Liver (tissue), 9 donors: ENCODE results near the gene FAM200C. TPM values are rescaled to one million over a fixed set of nuclear protein-coding genes. Genes with fewer than 3 reads are reported as not detected.

Experiments used
- DNase-seq: peaks from one replicate; pipeline ENCODE4 v3.0.0-alpha.2; 2017; ENCODE audit warnings: low spot score
- H3K27ac ChIP-seq, 2 donors: one replicate each; pipeline ENCODE4 v1.7.0; 2013; ENCODE audit warnings: inconsistent platforms in 2 of 2, low read length in 2 of 2, control low read depth in 1 of 2, low read depth in 1 of 2, mild to moderate bottlenecking in 1 of 2
- H3K27me3 ChIP-seq, 4 donors: one replicate each; pipeline versions ENCODE4 v1.6.1 to v1.7.0; 2013; ENCODE audit warnings: low read length in 3 of 4, inconsistent platforms in 1 of 4, mild to moderate bottlenecking in 1 of 4, moderate library complexity in 1 of 4; ENCODE audit not compliant: control insufficient read depth in 4 of 4, insufficient read depth in 4 of 4
- H3K36me3 ChIP-seq, 4 donors: one replicate each; pipeline versions ENCODE4 v1.6.1 to v1.7.0; 2013; ENCODE audit warnings: low read length in 3 of 4, mild to moderate bottlenecking in 3 of 4, low read depth in 1 of 4, moderate library complexity in 1 of 4; ENCODE audit not compliant: control insufficient read depth in 4 of 4, insufficient read depth in 3 of 4
- H3K4me1 ChIP-seq, 4 donors: one replicate each; pipeline versions ENCODE4 v1.6.1 to v1.7.0; 2013; ENCODE audit warnings: low read length in 3 of 4, mild to moderate bottlenecking in 3 of 4, moderate library complexity in 1 of 4; ENCODE audit not compliant: control insufficient read depth in 4 of 4, insufficient read depth in 4 of 4
- H3K4me3 ChIP-seq, 3 donors: one replicate each; pipeline versions ENCODE4 v1.6.1 to v1.7.0; 2013; ENCODE audit warnings: low read length in 3 of 3, control low read depth in 1 of 3, low read depth in 1 of 3, mild to moderate bottlenecking in 1 of 3
- H3K9ac ChIP-seq, 2 donors: one replicate each; pipeline ENCODE4 v1.7.0; 2013; ENCODE audit warnings: low read length in 2 of 2, mild to moderate bottlenecking in 2 of 2, moderate library complexity in 2 of 2, control low read depth in 1 of 2, low read depth in 1 of 2
- H3K9me3 ChIP-seq, 4 donors: one replicate each; pipeline versions ENCODE4 v1.6.1 to v1.7.0; 2013; ENCODE audit warnings: low read length in 3 of 4; ENCODE audit not compliant: control insufficient read depth in 4 of 4
- CTCF ChIP-seq: fragments of 150-350 bp; IDR thresholded peaks from 2 replicates; pipeline ENCODE4 v1.5.1; 2017; ENCODE audit warnings: improper control_type of control experiment, low read depth, low read length; ENCODE audit not compliant: missing input control
- EGR1 ChIP-seq, 2 donors: IDR thresholded peaks; 2 replicates each; pipeline ENCODE4 v1.6.1; 2016 to 2018; ENCODE audit warnings: antibody characterized with exemption in 2 of 2, low read depth in 2 of 2
- FOXA1 ChIP-seq: IDR thresholded peaks from 2 replicates; pipeline ENCODE4 v1.6.1; 2016; ENCODE audit warnings: antibody characterized with exemption
- FOXA2 ChIP-seq: IDR thresholded peaks from 2 replicates; pipeline ENCODE4 v1.6.1; 2016; ENCODE audit warnings: antibody characterized with exemption
- GABPA ChIP-seq, 2 donors: IDR thresholded peaks in 1 of 2; conservative IDR thresholded peaks in 1 of 2; 2 replicates each; pipeline ENCODE4 v1.6.1; 2016; ENCODE audit warnings: antibody characterized with exemption in 2 of 2, mild to moderate bottlenecking in 1 of 2, moderate library complexity in 1 of 2
- HNF4A ChIP-seq, 2 donors: conservative IDR thresholded peaks; 2 replicates each; pipeline ENCODE4 v1.6.1; 2016; ENCODE audit warnings: antibody characterized with exemption in 2 of 2, mild to moderate bottlenecking in 2 of 2
- HNF4G ChIP-seq: IDR thresholded peaks from 2 replicates; pipeline ENCODE4 v1.6.1; 2016; ENCODE audit warnings: antibody characterized with exemption
- JUND ChIP-seq, 2 donors: IDR thresholded peaks; 2 replicates each; pipeline ENCODE4 v1.6.1; 2016; ENCODE audit warnings: antibody characterized with exemption in 2 of 2
- MAX ChIP-seq: IDR thresholded peaks from 2 replicates; pipeline ENCODE4 v1.6.1; 2016; ENCODE audit warnings: antibody characterized with exemption
- NR2F2 ChIP-seq: IDR thresholded peaks from 2 replicates; pipeline ENCODE4 v1.6.1; 2016; ENCODE audit warnings: antibody characterized with exemption
- RAD21 ChIP-seq, 2 donors: IDR thresholded peaks; 2 replicates each; pipeline ENCODE4 v1.6.1; 2016; ENCODE audit warnings: antibody characterized with exemption in 2 of 2, mild to moderate bottlenecking in 2 of 2
- RXRA ChIP-seq, 2 donors: IDR thresholded peaks; 2 replicates each; pipeline ENCODE4 v1.6.1; 2017 to 2018; ENCODE audit warnings: antibody characterized with exemption in 2 of 2, mild to moderate bottlenecking in 1 of 2
- SP1 ChIP-seq: IDR thresholded peaks from 2 replicates; pipeline ENCODE4 v1.6.1; 2018; ENCODE audit warnings: antibody characterized with exemption, mild to moderate bottlenecking
- TAF1 ChIP-seq: conservative IDR thresholded peaks from 2 replicates; pipeline ENCODE4 v1.6.1; 2016; ENCODE audit warnings: antibody characterized with exemption, mild to moderate bottlenecking
- YY1 ChIP-seq: IDR thresholded peaks from 2 replicates; pipeline ENCODE4 v1.6.1; 2016; ENCODE audit warnings: antibody characterized with exemption, mild to moderate bottlenecking
- WGBS: extraction: QIAGEN DNeasy Blood & Tissue Kit; methylation state at CpG from one replicate; pipeline ENCODE4 v1.1.7; 2013; 5-methylcytosine and 5-hydroxymethylcytosine counted together
- polyA plus RNA-seq, 2 donors: library from polyadenylated mRNA; stranded (reverse) in 1 of 2; unstranded in 1 of 2; fragments of 200-250 nt in 1 of 2; fragments of >200 nt in 1 of 2; fragmentation: Nextera tagmentation in 1 of 2; extraction: Ambion mirVana in 1 of 2; gene quantifications; one replicate each; pipeline versions ENCODE4 v1.2.1 to v1.2.3, GENCODE V29; 2013 to 2015
- total RNA-seq, 2 donors: library from RNA; depleted of rRNA; stranded (reverse); fragments of >200 nt; gene quantifications; one replicate each; pipeline ENCODE4 v1.2.3, GENCODE V29; 2014
- TF ChIP-seq, protein P1 (sequence below): IDR thresholded peaks from 2 replicates; pipeline ENCODE4 v1.6.1; 2016; ENCODE audit warnings: antibody characterized with exemption
- TF ChIP-seq, protein P2 (sequence below): IDR thresholded peaks from 2 replicates; pipeline ENCODE4 v1.6.1; 2016; ENCODE audit warnings: antibody characterized with exemption
- TF ChIP-seq, protein P3 (sequence below): IDR thresholded peaks from 2 replicates; pipeline ENCODE4 v1.6.1; 2016; ENCODE audit warnings: antibody characterized with exemption, mild to moderate bottlenecking
- donor health status: healthy.
- donor health status: healthy.
- donor health status: healthy.
- donor health status: healthy.
- donor health status: healthy.

FAM200C gene
- total and polyA plus RNA-seq, 4 donors: 0.57 to 2.9 (median 1.3) TPM

GRCh38 chr5:160434022-160434531 is 34.2 kb upstream of the FAM200C start:
- Histone ChIP-seq H3K4me1 (peaks cover 0 to 8% (median 6%) of the 10 kb centered on the region in 4 donors), H3K9ac (no peak overlapping the region), H3K4me3 (no peak overlapping the region), H3K36me3 (no peaks in the 10 kb centered on the region), H3K9me3 (no peaks in the 10 kb centered on the region), H3K27me3 (no peaks in the 10 kb centered on the region), H3K27ac (no peak overlapping the region)
- 79% methylated on average over 9 of the region's 9 CpGs for WGBS
- DNase-seq: no peak
- TF ChIP-seq HNF4A (conservative IDR thresholded peaks at IDR 0.05): no peak
- TF ChIP-seq, protein P1, sequence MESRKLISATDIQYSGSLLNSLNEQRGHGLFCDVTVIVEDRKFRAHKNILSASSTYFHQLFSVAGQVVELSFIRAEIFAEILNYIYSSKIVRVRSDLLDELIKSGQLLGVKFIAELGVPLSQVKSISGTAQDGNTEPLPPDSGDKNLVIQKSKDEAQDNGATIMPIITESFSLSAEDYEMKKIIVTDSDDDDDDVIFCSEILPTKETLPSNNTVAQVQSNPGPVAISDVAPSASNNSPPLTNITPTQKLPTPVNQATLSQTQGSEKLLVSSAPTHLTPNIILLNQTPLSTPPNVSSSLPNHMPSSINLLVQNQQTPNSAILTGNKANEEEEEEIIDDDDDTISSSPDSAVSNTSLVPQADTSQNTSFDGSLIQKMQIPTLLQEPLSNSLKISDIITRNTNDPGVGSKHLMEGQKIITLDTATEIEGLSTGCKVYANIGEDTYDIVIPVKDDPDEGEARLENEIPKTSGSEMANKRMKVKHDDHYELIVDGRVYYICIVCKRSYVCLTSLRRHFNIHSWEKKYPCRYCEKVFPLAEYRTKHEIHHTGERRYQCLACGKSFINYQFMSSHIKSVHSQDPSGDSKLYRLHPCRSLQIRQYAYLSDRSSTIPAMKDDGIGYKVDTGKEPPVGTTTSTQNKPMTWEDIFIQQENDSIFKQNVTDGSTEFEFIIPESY: no peak
- TF ChIP-seq JUND (IDR thresholded peaks at IDR 0.05): no peak
- no peak for TF ChIP-seq RXRA (IDR thresholded peaks at IDR 0.05)
- no peak for TF ChIP-seq EGR1 (IDR thresholded peaks at IDR 0.05; ENCODE audit: low read depth in 2 of 2)
- TF ChIP-seq NR2F2: no peak
- TF ChIP-seq, protein P2, sequence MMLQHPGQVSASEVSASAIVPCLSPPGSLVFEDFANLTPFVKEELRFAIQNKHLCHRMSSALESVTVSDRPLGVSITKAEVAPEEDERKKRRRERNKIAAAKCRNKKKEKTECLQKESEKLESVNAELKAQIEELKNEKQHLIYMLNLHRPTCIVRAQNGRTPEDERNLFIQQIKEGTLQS: no peak
- TF ChIP-seq YY1: no peak
- no peak for TF ChIP-seq CTCF
- no peak for TF ChIP-seq HNF4G
- TF ChIP-seq, protein P3, sequence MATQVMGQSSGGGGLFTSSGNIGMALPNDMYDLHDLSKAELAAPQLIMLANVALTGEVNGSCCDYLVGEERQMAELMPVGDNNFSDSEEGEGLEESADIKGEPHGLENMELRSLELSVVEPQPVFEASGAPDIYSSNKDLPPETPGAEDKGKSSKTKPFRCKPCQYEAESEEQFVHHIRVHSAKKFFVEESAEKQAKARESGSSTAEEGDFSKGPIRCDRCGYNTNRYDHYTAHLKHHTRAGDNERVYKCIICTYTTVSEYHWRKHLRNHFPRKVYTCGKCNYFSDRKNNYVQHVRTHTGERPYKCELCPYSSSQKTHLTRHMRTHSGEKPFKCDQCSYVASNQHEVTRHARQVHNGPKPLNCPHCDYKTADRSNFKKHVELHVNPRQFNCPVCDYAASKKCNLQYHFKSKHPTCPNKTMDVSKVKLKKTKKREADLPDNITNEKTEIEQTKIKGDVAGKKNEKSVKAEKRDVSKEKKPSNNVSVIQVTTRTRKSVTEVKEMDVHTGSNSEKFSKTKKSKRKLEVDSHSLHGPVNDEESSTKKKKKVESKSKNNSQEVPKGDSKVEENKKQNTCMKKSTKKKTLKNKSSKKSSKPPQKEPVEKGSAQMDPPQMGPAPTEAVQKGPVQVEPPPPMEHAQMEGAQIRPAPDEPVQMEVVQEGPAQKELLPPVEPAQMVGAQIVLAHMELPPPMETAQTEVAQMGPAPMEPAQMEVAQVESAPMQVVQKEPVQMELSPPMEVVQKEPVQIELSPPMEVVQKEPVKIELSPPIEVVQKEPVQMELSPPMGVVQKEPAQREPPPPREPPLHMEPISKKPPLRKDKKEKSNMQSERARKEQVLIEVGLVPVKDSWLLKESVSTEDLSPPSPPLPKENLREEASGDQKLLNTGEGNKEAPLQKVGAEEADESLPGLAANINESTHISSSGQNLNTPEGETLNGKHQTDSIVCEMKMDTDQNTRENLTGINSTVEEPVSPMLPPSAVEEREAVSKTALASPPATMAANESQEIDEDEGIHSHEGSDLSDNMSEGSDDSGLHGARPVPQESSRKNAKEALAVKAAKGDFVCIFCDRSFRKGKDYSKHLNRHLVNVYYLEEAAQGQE: no peak
- TF ChIP-seq RAD21 (IDR thresholded peaks at IDR 0.05): no peak
- TF ChIP-seq TAF1: no peak
- TF ChIP-seq SP1: no peak
- TF ChIP-seq MAX: no peak
- no peak for TF ChIP-seq FOXA2
- TF ChIP-seq FOXA1: no peak

- Histone ChIP-seq H3K36me3 (no peaks in the 10 kb centered on the region), H3K27ac (no peak overlapping the region), H3K9me3 (no peaks in the 10 kb centered on the region), H3K4me1 (no peaks in the 10 kb centered on the region), H3K9ac (no peak overlapping the region), H3K4me3 (no peak overlapping the region), H3K27me3 (no peaks in the 10 kb centered on the region)
- WGBS: 86% methylated on average over 7 of the region's 7 CpGs
- no peak for DNase-seq
- TF ChIP-seq GABPA (IDR thresholded peaks at IDR 0.05 in 1 of 2, conservative IDR thresholded peaks at IDR 0.05 in 1 of 2): no peak
- no peak for TF ChIP-seq JUND (IDR thresholded peaks at IDR 0.05)
- no peak for TF ChIP-seq YY1
- no peak for TF ChIP-seq EGR1 (IDR thresholded peaks at IDR 0.05; ENCODE audit: low read depth in 2 of 2)
- TF ChIP-seq FOXA2: no peak
- TF ChIP-seq, protein P3: no peak
- no peak for TF ChIP-seq NR2F2
- TF ChIP-seq, protein P2: no peak
- TF ChIP-seq HNF4A (conservative IDR thresholded peaks at IDR 0.05): no peak
- no peak for TF ChIP-seq CTCF
- no peak for TF ChIP-seq SP1
Measured at GRCh38 chr5:160432787-160433186, 32.9 kb upstream of the FAM200C start.
